ENCODE data around the gene ELMO1. TPM values are rescaled to one million over a fixed set of nuclear protein-coding genes. Genes with fewer than 3 reads are reported as not detected.

Gene ELMO1
- total and polyA plus RNA-seq, 2 of the 13 experiments (the other 11 are each of a cell fraction or from before 2014, with no cell fraction given): 0.11 to 0.17 TPM

DNA sequence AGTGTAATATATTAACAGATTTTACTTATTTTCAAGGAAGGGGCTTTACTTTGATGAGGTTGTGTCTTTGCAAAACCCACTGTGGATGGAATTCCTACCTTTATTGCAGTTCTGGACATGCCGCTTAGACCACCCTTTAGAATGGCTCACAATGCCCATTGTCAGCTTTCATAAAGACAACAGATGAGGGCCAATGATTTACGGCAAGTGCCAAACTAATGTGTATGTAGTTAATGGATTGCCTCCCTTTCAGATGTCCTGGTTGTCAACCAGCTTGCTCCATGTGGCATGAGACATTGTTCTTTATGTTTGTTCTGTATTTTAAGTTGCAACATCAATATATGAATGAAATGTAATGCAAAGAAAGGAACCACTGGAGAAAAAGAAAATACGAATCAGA lies 35.0 kb upstream of the ELMO1 start (continued):
- TF ChIP-seq, protein P1, sequence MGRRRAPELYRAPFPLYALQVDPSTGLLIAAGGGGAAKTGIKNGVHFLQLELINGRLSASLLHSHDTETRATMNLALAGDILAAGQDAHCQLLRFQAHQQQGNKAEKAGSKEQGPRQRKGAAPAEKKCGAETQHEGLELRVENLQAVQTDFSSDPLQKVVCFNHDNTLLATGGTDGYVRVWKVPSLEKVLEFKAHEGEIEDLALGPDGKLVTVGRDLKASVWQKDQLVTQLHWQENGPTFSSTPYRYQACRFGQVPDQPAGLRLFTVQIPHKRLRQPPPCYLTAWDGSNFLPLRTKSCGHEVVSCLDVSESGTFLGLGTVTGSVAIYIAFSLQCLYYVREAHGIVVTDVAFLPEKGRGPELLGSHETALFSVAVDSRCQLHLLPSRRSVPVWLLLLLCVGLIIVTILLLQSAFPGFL (CRISPR knock-in tag; IDR thresholded peaks at IDR 0.05): no peak
- no peak for TF ChIP-seq ZNF468 (CRISPR knock-in tag; IDR thresholded peaks at IDR 0.05)
- TF ChIP-seq, protein P2, sequence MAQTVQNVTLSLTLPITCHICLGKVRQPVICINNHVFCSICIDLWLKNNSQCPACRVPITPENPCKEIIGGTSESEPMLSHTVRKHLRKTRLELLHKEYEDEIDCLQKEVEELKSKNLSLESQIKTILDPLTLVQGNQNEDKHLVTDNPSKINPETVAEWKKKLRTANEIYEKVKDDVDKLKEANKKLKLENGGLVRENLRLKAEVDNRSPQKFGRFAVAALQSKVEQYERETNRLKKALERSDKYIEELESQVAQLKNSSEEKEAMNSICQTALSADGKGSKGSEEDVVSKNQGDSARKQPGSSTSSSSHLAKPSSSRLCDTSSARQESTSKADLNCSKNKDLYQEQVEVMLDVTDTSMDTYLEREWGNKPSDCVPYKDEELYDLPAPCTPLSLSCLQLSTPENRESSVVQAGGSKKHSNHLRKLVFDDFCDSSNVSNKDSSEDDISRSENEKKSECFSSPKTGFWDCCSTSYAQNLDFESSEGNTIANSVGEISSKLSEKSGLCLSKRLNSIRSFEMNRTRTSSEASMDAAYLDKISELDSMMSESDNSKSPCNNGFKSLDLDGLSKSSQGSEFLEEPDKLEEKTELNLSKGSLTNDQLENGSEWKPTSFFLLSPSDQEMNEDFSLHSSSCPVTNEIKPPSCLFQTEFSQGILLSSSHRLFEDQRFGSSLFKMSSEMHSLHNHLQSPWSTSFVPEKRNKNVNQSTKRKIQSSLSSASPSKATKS (CRISPR knock-in tag; IDR thresholded peaks at IDR 0.05): no peak
- no peak for TF ChIP-seq RXRB (CRISPR knock-in tag; IDR thresholded peaks at IDR 0.05; ENCODE audit: borderline replicate concordance)
- TF ChIP-seq KDM5A (IDR thresholded peaks at IDR 0.05; ENCODE audit: borderline replicate concordance, low read length): no peak

DNA sequence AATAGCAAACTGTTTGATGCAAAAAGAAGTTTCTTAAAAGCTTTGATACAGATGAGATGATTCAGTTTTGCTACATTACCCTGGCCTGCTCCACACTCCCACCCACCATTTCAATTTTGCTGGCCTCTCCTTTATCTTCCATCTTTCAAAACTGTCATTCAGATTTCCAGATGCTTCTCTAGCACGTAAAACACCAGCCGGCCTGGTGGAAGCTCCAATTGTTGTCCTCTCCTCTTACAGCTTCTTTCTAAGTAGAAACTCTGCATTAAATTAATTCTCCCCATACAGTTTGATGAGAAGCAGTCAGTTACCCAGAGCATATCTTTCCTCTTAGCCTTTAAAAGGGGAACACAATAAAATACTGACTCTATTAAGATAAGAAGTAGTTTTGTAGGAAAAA lies 34.3 kb upstream of the ELMO1 start:
- Histone ChIP-seq H3K9me3 (ENCODE audit: low read length) (peaks cover 5% of the 10 kb centered on the region; the same call in 1 of the 2 replicates), H3K27me3 (ENCODE audit: control insufficient read depth in 1 of 2, insufficient read depth in 2 of 2, low read length in 2 of 2) (no peaks in the 10 kb centered on the region), H3K4me1 (ENCODE audit: insufficient read depth, low read length) (no peaks in the 10 kb centered on the region), H3K27ac (ENCODE audit: extremely low read length, insufficient read depth, low read length) (no peak overlapping the region), H3K9ac (ENCODE audit: insufficient read depth, low read depth, low read length) (no peak overlapping the region), H2AFZ (ENCODE audit: low read length) (no peak overlapping the region), H3K4me3 (replicated peaks in 1 of 3; ENCODE audit: insufficient read depth in 1 of 3, low read depth in 2 of 3, low read length in 3 of 3) (no peak overlapping the region), H4K20me1 (ENCODE audit: insufficient read depth, low read length) (no peaks in the 10 kb centered on the region), H3K79me2 (ENCODE audit: insufficient read depth, low read length) (no peaks in the 10 kb centered on the region), H3K36me3 (replicated peaks in 1 of 2; ENCODE audit: control insufficient read depth in 1 of 2, insufficient read depth in 2 of 2, low read length in 2 of 2) (no peaks in the 10 kb centered on the region), H3K4me2 (ENCODE audit: low read depth, low read length) (no peak overlapping the region)
- in situ Hi-C loops (cut with HindIII; ENCODE audit: extremely low pct_ligation_motif_present, low pct_unique_long_range_greater_than_20kb) (no loop called here), intact Hi-C loops (cut with micrococcal nuclease; ENCODE audit: unreplicated experiment) (no loop called here)
- FAIRE-seq (no peak), ATAC-seq (no peak), DNase-seq (ENCODE audit: low spot score) (no peak)
- ChIA-PET POLR2A (no interaction called here), CTCF (ENCODE audit: low intra/inter-chr PET ratio, low total read pairs) (no interaction called here)
- WGBS (ENCODE audit: low lambda C conversion rate): 45% methylated on average over 2 of the region's 2 CpGs
- no peak for TF ChIP-seq RELA (CRISPR knock-in tag; IDR thresholded peaks at IDR 0.05)
- no TSS peak for BruUV-seq (replicated peaks)

Measured in HepG2 (cell line).